Smooth muscle cell (in vitro differentiated cells): ENCODE measurements around the gene PPP1R13L. TPM values are rescaled to one million over a fixed set of nuclear protein-coding genes. Genes with fewer than 3 reads are reported as not detected.
A peak's percentile ranks its signal among the peaks of the same experiment; 100 is the strongest.

Source experiments
- DNase-seq: peaks from one replicate; lab custom pipeline; 2025; ENCODE audit not compliant: unreplicated experiment; lab: John Stamatoyannopoulos, UW
- H2AFZ ChIP-seq: fragments of 200-600 bp; sonication (generic); 2 replicates; pipeline ENCODE4 v1.6.0; 2016; ENCODE audit warnings: antibody characterized with exemption, low read depth, mild to moderate bottlenecking
- H3F3A ChIP-seq: fragments of 200-600 bp; sonication (generic); 2 replicates; pipeline ENCODE4 v1.6.0; 2017; ENCODE audit warnings: antibody characterized with exemption, low read depth
- H3K27ac ChIP-seq: fragments of 200-600 bp; sonication (generic); 2 replicates; pipeline ENCODE4 v1.5.1; 2016; ENCODE audit warnings: low read depth, mild to moderate bottlenecking
- H3K27me3 ChIP-seq: fragments of 200-600 bp; sonication (generic); 2 replicates; pipeline ENCODE4 v1.6.1; 2016; ENCODE audit warnings: low read depth, mild to moderate bottlenecking
- H3K36me3 ChIP-seq: fragments of 200-600 bp; sonication (generic); 2 replicates; pipeline ENCODE4 v1.5.1; 2016; ENCODE audit warnings: low read depth
- H3K4me1 ChIP-seq: fragments of 200-600 bp; sonication (generic); 2 replicates; pipeline ENCODE4 v1.5.1; 2016; ENCODE audit warnings: low read depth
- H3K4me2 ChIP-seq: fragments of 200-600 bp; sonication (generic); 2 replicates; pipeline ENCODE4 v1.6.0; 2016; ENCODE audit warnings: mild to moderate bottlenecking
- H3K4me3 ChIP-seq: fragments of 200-600 bp; sonication (generic); 2 replicates; pipeline ENCODE4 v1.5.1; 2016; ENCODE audit warnings: mild to moderate bottlenecking
- H3K79me2 ChIP-seq: fragments of 200-600 bp; sonication (generic); 2 replicates; pipeline ENCODE4 v1.6.0; 2016; ENCODE audit warnings: low read depth, mild to moderate bottlenecking
- H3K9ac ChIP-seq: fragments of 200-600 bp; sonication (generic); 2 replicates; pipeline ENCODE4 v1.6.0; 2016; ENCODE audit warnings: low read depth
- H3K9me3 ChIP-seq: fragments of 200-600 bp; sonication (generic); replicated peaks from 2 replicates; pipeline ENCODE4 v1.5.1; 2016; ENCODE audit warnings: low read depth
- H4K20me1 ChIP-seq: fragments of 200-600 bp; sonication (generic); 2 replicates; pipeline ENCODE4 v1.6.0; 2016; ENCODE audit warnings: low read depth
- WGBS: methylation state at CpG from one replicate; pipeline ENCODE4 v1.1.7; 2016; ENCODE audit warnings: low lambda C conversion rate; 5-methylcytosine and 5-hydroxymethylcytosine counted together
- polyA plus RNA-seq: library from polyadenylated mRNA; unstranded; fragments of >200 nt; fragmentation: Nextera tagmentation; extraction: Ambion mirVana; gene quantifications from 2 replicates; pipeline ENCODE4 v1.2.1, GENCODE V29; 2016
- total RNA-seq: library from RNA; depleted of rRNA; stranded (reverse); fragments of >200 nt; gene quantifications from 2 replicates; pipeline ENCODE4 v1.2.3, GENCODE V29; 2014
- TF ChIP-seq, protein P1 (sequence below): fragments of 200-600 bp; sonication (generic); IDR thresholded peaks from 2 replicates; pipeline ENCODE4 v1.5.1; 2017; ENCODE audit warnings: borderline replicate concordance, mild to moderate bottlenecking, antibody characterized with exemption; ENCODE audit not compliant: insufficient read depth, poor library complexity, severe bottlenecking

Gene PPP1R13L
- total and polyA plus RNA-seq, 2 experiments from 2014 or later, result 28.1 to 66.4 TPM

DNA sequence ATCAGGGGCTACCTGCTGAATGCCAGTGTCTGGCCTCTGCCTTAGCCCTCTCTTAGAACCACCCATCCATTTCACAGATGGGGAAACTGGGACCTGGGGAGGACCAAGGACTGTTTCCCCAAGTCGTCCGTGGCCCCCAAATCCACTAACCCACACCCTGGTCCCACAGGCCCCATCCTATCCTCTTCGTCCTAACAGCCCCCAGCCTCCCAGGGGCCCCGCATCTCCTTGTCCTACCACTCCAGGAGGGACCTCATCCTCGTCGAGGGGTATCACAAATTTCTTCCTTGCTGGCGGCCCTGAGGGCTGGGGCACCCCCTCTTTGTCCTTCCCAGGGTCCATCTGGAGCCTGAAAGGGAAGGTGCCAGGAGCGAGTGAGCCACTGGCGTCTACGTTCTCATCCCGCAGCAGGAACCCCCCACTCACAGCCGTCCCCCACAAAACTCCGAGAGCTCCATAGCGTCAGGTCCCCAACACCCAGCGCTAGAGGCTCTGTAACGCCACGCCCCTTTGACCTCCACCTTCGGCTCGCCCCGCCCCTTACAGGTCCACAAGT is 18.2 kb upstream of the PPP1R13L start:
- H3F3A ChIP-seq, result peaks cover 8% of the 10 kb centered on the region
- no peaks in the 10 kb centered on the region for H3K36me3 ChIP-seq
- H3K9ac ChIP-seq, result no peak overlapping the region
- peaks cover 9% of the 10 kb centered on the region for H3K79me2 ChIP-seq
- H3K4me2 ChIP-seq, result peak overlapping the region; percentile 85
- DNase-seq, result no peak
- H3K27me3 ChIP-seq, result no peaks in the 10 kb centered on the region
- H3K9me3 ChIP-seq, result no peaks in the 10 kb centered on the region
- WGBS, result 15% methylated on average over 20 of the region's 20 CpGs
- TF ChIP-seq, protein P1, sequence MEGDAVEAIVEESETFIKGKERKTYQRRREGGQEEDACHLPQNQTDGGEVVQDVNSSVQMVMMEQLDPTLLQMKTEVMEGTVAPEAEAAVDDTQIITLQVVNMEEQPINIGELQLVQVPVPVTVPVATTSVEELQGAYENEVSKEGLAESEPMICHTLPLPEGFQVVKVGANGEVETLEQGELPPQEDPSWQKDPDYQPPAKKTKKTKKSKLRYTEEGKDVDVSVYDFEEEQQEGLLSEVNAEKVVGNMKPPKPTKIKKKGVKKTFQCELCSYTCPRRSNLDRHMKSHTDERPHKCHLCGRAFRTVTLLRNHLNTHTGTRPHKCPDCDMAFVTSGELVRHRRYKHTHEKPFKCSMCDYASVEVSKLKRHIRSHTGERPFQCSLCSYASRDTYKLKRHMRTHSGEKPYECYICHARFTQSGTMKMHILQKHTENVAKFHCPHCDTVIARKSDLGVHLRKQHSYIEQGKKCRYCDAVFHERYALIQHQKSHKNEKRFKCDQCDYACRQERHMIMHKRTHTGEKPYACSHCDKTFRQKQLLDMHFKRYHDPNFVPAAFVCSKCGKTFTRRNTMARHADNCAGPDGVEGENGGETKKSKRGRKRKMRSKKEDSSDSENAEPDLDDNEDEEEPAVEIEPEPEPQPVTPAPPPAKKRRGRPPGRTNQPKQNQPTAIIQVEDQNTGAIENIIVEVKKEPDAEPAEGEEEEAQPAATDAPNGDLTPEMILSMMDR, result no peak
- H3K4me3 ChIP-seq, result peak overlapping the region; percentile 58
- no peak overlapping the region for H2AFZ ChIP-seq
- no peak overlapping the region for H3K27ac ChIP-seq
- H3K4me1 ChIP-seq, result peaks cover 5% of the 10 kb centered on the region
- no peaks in the 10 kb centered on the region for H4K20me1 ChIP-seq

DNA sequence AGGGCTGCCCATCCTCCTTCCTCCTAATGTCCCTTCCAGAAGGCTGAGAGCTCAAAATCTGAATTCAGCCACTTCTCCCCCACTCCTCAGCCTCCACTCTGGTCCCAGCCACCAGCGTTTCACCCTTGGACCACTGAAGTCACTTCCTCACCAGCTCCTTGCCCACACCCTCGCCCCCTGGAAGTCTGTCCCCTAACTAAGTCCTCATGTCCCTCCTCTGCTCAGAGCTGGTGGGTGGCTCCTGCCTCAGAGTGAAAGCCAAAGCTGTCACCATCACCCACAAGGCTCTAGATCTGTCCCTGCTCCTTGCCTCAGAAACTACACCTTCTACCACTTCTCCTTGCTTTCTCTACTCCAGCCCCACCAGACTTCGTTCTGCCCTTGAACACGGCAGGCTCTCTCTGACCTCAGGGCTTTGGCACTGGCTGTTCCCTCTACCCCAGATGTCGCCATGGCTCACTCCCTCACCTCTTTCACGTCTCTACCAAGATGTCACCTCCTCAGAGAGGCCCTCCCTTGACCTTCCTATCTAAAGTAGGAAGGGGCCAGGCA is 17.2 kb upstream of the PPP1R13L start:
- Histone ChIP-seq H4K20me1 (no peaks in the 10 kb centered on the region), H3F3A (peaks cover 8% of the 10 kb centered on the region), H2AFZ (no peak overlapping the region), H3K36me3 (no peaks in the 10 kb centered on the region), H3K79me2 (peaks cover 9% of the 10 kb centered on the region), H3K4me1 (peaks cover 5% of the 10 kb centered on the region), H3K27ac (no peak overlapping the region), H3K27me3 (no peaks in the 10 kb centered on the region), H3K4me3 (no peak overlapping the region), H3K9me3 (no peaks in the 10 kb centered on the region), H3K4me2 (no peak overlapping the region), H3K9ac (no peak overlapping the region)
- no peak for DNase-seq
- TF ChIP-seq, protein P1, result no peak
- WGBS, result 93% methylated on average over 6 of the region's 6 CpGs

DNA sequence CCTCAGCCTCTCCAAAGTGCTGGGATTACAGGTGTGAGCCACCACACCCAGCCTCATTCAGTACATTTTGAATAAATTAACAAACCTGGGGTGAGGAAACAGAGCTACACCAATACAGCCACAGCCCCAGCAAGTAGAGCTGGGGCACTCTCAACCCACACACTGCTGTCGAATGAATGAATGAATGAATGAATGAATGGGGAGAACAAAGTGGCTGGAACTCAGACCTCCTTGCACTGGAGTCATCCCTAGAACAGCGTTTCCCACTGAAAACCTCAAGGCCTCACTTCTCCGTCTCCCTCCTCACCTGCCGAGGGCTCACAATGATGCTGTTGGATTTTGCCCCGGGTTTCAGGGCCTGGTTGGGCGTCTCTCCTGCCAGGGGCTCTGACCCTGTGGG is 16.0 kb upstream of the PPP1R13L start:
- no peak for DNase-seq
- no peaks in the 10 kb centered on the region for H3K27me3 ChIP-seq
- no peaks in the 10 kb centered on the region for H3K36me3 ChIP-seq
- no peaks in the 10 kb centered on the region for H3K9me3 ChIP-seq
- no peak overlapping the region for H3K27ac ChIP-seq
- no peaks in the 10 kb centered on the region for H4K20me1 ChIP-seq
- H3K4me2 ChIP-seq, result no peak overlapping the region
- H3K79me2 ChIP-seq, result peaks cover 9% of the 10 kb centered on the region
- no peak overlapping the region for H2AFZ ChIP-seq
- TF ChIP-seq, protein P1, result no peak
- H3K4me3 ChIP-seq, result no peak overlapping the region
- WGBS, result 97% methylated on average over 6 of the region's 6 CpGs
- H3F3A ChIP-seq, result peaks cover 6% of the 10 kb centered on the region
- H3K4me1 ChIP-seq, result peaks cover 5% of the 10 kb centered on the region
- H3K9ac ChIP-seq, result no peak overlapping the region

DNA sequence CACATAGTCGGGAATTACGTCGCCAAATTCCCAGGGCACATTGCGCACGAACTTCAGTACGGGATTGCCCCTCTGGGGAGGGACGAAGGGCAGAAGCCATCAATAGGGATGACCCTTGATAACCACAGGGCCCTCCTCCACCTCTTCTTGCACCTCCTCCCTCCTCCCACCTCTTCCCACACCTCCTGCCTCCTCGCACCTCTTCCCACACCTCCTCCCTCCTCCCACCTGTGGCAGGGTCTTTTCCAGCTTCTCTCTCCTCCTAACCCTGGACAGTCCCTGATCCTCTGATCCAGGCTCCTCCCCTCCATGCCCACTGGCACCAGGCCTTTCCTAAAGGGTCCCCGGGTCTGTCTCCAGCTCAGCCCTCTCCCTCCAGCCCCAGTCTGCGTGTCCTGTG is 15.5 kb upstream of the PPP1R13L start:
- 96% methylated on average over 10 of the region's 10 CpGs for WGBS
- H3K4me3 ChIP-seq, result no peak overlapping the region

More for the DNA sequence above, 15.5 kb upstream of the PPP1R13L start:
- Histone ChIP-seq H3F3A (peaks cover under 1% of the 10 kb centered on the region), H3K9ac (no peak overlapping the region), H3K9me3 (no peaks in the 10 kb centered on the region), H3K36me3 (no peaks in the 10 kb centered on the region), H3K79me2 (peaks cover 9% of the 10 kb centered on the region), H3K4me2 (no peak overlapping the region), H4K20me1 (no peaks in the 10 kb centered on the region), H3K27me3 (no peaks in the 10 kb centered on the region), H3K27ac (no peak overlapping the region), H3K4me1 (peaks cover 5% of the 10 kb centered on the region), H2AFZ (no peak overlapping the region)
- no peak for DNase-seq
- TF ChIP-seq, protein P1, result no peak
